Measurements from ENCODE around the gene ATP5F1E.

DNA sequence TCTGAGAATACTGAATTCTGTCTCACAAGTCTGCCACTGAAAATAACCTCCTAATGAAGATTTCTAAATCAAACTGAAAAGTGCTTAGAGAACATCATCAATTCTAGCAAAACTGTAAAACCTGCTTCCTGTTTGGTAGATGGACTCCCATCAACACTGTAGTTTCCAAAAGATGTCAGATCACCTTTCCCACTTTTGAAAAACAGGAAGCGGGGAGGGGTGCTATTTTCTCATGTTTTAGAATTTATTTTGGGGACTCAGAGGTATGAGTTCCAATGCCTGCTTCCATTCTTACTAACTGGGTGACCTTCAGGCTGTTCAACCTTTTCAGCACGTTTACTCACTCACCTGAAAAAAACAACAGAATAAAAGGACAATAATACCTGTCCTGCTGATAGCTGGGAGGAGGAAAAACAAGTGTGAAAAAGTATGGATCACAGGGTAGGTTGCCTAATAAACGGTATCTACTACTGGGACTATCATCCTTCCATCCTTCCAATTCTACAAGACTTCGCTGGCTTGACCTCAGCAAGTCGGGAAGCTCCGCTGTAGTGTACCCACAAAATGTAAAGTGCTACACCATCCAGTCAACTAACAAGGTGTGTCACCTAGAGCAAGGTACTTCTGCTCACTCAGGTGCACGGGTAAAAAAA lies 1.1 kb downstream of the ATP5F1E start:
- TF ChIP-seq, protein P1, sequence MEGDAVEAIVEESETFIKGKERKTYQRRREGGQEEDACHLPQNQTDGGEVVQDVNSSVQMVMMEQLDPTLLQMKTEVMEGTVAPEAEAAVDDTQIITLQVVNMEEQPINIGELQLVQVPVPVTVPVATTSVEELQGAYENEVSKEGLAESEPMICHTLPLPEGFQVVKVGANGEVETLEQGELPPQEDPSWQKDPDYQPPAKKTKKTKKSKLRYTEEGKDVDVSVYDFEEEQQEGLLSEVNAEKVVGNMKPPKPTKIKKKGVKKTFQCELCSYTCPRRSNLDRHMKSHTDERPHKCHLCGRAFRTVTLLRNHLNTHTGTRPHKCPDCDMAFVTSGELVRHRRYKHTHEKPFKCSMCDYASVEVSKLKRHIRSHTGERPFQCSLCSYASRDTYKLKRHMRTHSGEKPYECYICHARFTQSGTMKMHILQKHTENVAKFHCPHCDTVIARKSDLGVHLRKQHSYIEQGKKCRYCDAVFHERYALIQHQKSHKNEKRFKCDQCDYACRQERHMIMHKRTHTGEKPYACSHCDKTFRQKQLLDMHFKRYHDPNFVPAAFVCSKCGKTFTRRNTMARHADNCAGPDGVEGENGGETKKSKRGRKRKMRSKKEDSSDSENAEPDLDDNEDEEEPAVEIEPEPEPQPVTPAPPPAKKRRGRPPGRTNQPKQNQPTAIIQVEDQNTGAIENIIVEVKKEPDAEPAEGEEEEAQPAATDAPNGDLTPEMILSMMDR (IDR thresholded peaks at IDR 0.05): no peak
- TF ChIP-seq POLR2A (IDR thresholded peaks at IDR 0.05): no peak
- no peak for TF ChIP-seq POLR2AphosphoS5 (IDR thresholded peaks at IDR 0.05)

Measured in upper lobe of left lung (tissue), 4 donors.